ENCODE measurements around the gene GPR180.

Gene GPR180

GRCh38 chr13:94677799-94678198 lies 76.1 kb downstream of the GPR180 start:
- no peak overlapping the region for H3K4me3 ChIP-seq (ENCODE audit: control insufficient read depth, low read depth, low read length)
- no peak for TF ChIP-seq CTCF (conservative IDR thresholded peaks at IDR 0.05; ENCODE audit: control insufficient read depth, insufficient read depth, low read depth, low read length)
- no peak for DNase-seq (ENCODE audit: low read depth)

DNA sequence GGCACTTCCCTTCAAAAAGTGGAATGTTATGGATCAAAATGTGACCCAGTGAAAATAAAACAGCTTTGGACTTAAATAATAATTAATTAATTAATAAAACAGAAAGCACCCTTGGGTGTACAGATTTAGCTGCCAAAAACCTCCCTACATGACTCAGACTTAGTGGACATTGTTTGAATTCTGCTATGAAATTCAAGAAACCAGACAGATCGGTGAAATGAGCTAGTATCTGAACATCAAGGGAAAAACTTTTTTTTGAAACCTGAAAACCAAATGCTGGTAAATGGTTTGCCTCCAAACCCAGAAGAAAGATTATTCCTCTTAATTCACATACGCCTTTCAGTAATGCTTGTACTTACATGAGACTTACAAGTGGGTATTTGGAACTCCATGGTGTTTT lies 77.2 kb downstream of the GPR180 start:
- no peak overlapping the region for H3K4me3 ChIP-seq (ENCODE audit: control insufficient read depth, low read depth, low read length)
- TF ChIP-seq CTCF (conservative IDR thresholded peaks at IDR 0.05; ENCODE audit: control insufficient read depth, insufficient read depth, low read depth, low read length): no peak
- DNase-seq (ENCODE audit: low read depth): no peak

- DNase-seq (ENCODE audit: low read depth): no peak
- TF ChIP-seq CTCF (conservative IDR thresholded peaks at IDR 0.05; ENCODE audit: control insufficient read depth, insufficient read depth, low read depth, low read length): no peak
Observed at GRCh38 chr13:94679614-94680013, 78.0 kb downstream of the GPR180 start.

DNA sequence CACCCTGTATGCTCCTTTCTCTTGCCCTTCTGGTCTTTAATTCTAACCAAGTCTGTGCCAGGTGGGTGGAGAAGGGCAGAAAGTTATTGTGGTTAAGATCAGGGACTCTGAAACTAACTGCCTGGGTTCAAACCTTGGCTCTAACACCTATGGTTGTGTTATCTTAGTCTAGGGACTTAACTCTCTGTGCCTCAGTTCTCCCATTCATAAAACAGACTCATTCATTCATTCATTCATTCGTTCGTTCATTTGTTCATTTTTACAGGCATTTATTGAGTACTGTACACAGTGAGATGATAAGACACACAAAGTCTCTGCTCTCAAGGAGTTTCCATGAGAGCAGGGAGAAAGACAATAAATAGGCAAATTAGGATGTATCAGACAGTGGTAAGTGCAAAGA lies 80.6 kb downstream of the GPR180 start:
- TF ChIP-seq CTCF (conservative IDR thresholded peaks at IDR 0.05; ENCODE audit: control insufficient read depth, insufficient read depth, low read depth, low read length): no peak
- H3K4me3 ChIP-seq (ENCODE audit: control insufficient read depth, low read depth, low read length): no peak overlapping the region
- no peak for DNase-seq (ENCODE audit: low read depth)

More at GRCh38 chr13:94679614-94680013, 78.0 kb downstream of the GPR180 start:
- H3K4me3 ChIP-seq (ENCODE audit: control insufficient read depth, low read depth, low read length): no peak overlapping the region

GRCh38 chr13:94683409-94683808 lies 81.8 kb downstream of the GPR180 start:
- no peak for DNase-seq (ENCODE audit: low read depth)
- no peak overlapping the region for H3K4me3 ChIP-seq (ENCODE audit: control insufficient read depth, low read depth, low read length)
- TF ChIP-seq CTCF (conservative IDR thresholded peaks at IDR 0.05; ENCODE audit: control insufficient read depth, insufficient read depth, low read depth, low read length): no peak

Data from fibroblast of mammary gland (primary cell).